GM18499 (cell line): Measurements from ENCODE around the gene CBARP.

Experiments
- ATAC-seq: cut with Tn5 transposase; IDR thresholded peaks from one replicate; pipeline ENCODE4 v1.9.1; 2021; ENCODE audit warnings: moderate number of reproducible peaks; ENCODE audit not compliant: insufficient read depth, unreplicated experiment

CBARP gene

DNA sequence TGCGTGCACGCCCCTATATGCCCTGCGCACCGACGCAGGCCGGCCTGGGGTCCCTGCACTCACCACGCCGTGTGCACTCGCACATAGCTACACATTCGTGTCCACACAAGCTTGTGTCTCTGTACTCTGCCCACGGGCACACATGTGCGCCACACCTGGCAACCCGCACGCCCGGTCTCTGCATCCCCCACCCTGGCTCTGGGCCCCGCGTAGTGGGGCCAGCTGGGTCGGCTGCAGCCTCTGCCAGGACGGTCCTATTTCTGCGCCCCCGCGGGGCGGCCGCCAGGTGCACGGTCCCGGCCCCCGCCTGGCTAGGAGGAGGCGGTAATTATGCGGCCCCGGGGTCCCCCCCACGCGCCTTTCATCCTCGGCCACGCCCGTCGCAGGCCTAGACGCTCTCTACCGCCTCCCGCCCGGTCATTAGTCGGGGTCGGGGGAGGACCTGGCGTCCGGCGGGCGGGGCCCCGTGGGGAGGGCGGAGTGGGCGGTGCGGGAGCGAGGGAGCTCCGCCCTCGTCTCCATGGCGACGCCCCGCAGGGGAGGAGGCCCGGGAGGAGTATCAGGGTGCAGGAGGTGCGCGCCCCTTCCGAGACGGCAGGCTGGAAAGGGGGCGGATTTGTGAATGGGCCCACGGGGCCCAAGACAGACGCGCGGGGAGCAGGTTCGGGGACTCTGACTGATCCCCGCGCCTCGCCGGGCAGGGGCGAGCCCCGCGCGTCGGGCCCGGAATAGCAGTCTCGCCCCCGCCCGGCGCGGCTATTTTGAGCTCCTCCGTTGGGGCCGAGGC is 28.5 kb upstream of the CBARP start:
- no peak for ATAC-seq

DNA sequence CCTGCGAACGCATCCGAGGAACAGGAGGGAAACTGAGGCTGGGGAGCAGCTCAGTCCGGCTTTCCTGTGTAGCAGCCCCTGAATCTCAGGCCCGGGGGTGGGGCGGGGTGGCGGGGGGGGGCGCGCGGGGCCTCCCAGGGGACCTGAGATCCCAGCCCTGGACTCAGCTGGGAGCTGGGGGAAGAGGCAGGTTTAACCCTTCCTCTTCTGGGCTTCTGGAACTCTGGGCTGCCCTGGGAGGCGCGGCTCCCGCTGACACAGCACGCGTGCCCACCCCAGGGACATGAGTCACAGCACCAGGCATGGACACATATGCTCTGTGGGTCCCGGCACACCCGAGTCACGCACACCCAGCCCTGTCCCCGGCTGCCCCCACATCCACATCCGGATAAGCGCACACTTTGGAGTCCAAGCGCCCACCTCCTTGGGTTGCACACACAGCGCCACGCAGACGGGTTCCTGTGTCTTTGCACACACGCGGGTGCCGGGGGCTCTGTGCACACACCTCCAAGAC is 27.9 kb upstream of the CBARP start:
- ATAC-seq: no peak

DNA sequence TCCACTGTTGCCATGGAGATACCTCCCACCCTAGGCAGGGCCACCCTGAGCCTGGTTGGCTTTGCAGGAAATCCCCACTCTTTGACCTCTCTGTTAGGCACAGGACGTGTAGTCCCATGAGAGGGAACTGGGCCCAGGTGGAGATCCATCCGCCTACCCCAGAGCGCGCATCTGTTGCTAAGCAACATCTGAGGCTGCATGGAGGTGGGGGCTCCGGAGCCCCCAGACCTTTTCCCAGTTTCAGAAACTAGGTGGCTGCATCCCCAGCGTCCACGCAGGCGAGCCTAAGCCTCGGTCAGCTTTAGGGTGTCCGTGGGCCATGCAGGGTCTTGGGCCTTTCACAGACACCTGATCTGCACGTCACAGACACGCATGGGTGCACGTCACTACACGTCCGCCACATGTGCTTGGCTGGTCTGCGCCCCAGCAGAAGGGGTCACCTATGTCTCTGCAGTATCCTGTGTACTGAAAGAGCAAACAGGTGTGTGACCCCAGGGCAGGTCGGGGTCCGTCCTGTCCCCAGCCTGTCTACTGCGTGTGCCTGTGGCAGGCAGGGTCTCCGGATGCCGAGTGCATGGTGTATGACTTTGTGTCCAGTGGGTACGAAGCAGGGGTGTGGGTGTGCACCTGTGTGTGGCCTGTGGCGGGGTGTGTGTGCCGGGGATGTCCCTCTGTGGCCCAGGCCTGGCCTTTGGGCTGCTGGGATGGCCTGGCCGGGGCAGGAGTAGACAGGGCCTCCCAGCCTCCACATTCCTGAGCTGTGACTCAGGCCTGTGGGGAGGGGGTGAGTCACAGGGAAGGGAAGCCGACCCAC is 27.2 kb upstream of the CBARP start:
- no peak for ATAC-seq

DNA sequence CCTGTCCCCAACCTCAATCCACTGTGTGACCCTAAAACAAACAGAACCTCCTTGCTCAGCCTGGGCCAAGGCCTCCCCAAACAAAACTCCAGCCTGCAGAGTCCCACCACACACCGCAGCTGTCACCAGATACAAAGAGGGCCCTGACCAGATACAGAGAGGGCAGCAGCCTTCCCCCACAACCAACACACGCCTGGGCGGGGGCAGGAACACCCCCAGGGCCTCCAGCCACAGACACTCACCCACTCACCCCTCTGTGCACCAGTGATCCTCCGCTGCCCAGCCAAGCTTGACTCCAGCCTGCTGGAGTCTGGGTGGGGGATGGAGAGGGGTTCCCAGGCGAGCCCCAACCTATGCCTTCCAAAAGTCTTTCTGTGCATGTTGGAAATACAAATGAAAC is 25.4 kb upstream of the CBARP start:
- no peak for ATAC-seq

DNA sequence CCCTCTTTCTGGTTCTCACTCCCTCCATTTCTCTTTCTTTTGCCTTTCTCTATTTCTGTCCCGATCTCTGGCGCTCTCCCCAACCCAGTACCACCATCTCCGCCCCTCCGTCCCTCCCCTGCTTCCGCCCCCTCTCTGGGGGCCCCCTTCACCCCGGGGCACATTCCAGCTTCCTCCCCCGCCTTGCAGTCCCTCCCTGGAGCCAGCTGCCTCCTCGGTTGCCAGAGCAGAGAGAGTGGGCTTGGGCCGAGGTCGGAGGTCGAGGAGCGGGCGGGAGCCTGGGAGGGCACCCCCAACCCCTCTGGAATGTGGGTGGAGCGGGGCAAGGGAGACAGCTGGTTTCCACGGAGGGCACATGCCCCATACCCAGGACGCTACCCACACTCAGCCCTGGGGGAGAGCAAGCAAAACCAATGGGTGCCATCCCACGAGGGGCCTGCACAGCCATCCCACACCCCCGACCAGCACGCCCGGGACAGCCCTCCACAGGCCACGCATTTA is 24.9 kb upstream of the CBARP start:
- ATAC-seq: no peak

DNA sequence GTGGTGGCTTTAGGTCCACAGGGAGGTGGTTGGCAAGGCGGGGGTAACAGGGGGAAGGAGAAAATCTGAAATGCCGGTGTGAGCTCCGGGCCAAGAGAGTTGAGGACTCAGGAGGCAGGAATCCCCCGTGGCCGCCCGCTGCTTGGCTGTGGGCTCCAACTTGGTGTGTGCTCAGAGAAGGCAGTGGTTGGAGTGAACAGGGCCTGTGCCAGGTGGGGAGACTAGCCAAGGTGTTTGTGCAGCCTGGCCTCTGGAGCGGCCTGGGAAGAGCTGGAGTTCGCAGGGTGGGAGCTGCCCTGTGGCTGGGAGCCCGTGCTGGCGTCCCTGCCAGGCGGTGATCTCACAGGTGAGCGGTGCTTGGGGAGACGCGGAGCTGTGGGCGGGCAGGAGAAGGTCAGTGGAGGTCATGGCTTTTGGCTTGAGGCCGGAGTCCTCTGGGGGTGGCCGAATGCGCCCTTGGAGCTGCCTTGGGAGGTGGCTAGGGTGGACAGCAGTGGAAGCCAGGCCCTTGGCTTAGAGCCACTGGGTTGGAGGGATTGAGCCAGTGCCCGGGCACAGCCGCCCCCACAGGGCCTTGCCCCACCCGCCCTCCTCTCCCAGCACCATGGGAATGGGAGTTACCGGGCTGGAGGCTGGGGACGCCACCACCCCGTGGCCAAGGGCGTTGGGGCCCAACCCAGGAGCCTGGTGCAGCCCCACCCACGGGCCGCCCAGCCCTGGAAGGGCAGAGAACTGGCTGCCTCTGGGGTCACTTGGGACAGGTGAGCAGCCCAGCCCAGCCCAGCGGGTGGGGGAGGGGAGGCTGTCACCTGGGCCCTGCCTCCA is 24.2 kb upstream of the CBARP start:
- ATAC-seq: no peak

DNA sequence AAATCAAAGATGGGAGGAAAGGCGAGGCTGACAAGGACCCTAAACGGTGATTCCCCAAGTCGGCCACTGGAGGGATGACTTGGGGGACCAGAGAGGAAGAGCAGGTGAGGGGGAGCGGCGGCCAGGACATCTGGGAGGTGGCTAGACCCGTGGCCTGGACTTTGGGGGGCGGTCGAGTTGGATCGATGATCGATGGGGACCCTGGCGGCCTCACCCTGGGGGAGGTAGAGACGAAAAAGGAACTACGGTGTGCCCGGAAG is 23.7 kb upstream of the CBARP start:
- no peak for ATAC-seq

DNA sequence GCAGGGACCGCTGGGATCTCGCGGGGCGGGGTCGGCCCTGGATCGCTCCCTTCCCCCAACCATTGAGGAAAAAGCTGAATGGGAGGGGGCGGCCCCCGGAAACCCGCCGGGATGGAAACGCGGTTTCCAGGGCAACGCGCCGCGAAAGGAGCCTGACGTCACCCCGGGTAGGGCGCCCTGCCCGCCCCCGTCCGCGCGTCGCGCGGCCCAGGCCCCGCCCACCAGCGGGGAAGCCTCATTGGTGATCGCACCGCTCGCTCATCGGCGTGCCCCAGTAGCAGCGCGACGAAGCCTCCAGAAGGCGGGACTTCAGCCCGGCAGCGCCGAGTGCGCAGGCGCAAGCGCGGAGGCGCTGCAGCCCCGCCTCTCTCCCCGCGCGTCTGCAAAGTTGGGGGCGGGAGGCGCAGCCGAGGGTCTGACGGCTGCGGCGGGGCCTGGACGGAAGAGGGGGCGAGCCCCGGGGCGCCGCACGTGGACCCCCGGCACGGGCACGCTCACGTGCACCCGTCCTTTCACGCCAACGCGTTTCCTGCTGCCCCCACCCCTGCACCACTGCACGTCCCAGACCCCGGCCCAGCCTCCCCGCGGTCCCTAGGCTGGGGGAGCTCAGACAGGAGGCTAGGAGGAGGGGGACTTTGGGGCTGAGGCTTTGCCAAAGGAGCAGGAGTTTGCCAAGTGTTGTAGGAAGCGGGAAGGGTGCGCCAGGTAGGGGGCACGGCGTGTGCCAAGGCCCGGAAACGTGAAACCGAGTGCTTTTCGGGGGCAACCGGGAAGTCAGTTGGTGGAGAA is 23.1 kb upstream of the CBARP start:
- ATAC-seq: no peak

DNA sequence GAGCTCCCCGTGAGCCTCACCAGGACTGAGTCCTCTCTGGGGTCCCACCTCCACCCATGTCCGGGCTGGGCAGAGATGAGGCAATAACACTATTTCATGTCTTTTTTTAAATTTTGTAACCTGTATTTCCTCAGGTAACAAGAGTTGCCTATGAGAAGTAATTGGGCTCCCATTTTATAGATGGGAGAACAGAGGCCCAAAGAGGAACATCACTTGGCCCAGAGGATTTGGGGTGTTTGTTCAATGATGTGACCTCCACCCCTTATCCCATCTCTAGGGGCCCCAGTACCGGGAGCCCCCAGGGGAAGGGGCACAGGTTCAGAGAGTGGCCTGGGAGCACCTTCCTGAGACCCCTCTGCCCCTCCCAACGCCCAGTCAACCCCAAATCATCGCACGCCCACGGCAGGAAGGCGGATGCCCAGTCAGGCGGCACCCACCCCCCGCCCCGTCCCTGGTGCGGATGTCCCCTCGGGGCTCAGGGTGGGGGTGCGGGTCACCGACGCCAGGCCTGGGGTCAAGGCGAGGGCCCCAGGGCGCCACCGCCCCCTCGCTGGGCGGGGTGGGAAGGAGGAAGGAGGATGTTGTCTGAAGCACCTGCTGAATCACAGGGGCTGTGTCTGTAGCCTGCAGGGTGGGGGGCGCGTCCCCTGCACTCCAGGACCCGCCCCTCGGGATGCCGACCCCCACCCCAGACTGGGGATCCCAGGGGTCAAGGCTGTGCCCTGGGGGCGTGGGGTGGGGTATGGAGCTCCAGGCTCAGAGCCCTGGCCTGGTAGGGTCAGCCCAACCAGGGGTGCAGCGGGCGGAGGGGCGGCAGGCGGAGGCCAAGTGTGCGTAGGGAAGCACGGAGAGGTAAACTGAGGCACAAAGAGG is 22.3 kb upstream of the CBARP start:
- ATAC-seq: no peak

DNA sequence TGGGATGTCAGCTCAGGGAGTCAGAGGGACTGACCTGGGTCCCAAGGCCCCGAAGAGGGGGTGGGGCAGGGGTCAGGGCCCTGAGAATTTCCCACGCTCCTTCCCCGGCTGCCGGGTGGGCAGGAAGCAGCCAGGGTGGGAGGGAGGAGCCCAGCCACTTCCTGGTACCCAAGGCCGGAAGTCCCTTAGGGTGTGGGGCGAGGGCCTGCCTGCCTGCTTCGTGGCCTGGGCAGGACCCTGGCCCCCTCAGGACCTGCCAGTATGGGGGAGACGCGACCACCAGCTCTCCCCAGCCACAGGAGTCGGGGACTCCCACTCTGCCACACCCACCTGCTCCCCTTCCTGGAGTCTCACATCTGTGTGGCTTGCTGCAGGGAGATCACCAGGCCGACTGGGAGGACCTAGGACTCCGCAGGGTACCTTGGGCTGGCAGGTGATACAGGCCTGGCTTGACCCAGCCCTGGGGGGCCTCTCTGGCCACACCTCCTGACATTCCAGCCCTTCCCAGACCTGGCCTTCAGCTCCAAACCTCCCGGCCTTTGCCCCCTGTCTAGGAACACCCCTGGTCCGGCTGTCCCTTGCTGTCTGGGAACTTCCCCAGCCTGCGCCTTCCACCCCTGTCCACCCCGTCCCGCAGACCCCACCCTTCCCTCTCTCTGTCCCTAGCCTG is 21.5 kb upstream of the CBARP start:
- ATAC-seq: no peak

DNA sequence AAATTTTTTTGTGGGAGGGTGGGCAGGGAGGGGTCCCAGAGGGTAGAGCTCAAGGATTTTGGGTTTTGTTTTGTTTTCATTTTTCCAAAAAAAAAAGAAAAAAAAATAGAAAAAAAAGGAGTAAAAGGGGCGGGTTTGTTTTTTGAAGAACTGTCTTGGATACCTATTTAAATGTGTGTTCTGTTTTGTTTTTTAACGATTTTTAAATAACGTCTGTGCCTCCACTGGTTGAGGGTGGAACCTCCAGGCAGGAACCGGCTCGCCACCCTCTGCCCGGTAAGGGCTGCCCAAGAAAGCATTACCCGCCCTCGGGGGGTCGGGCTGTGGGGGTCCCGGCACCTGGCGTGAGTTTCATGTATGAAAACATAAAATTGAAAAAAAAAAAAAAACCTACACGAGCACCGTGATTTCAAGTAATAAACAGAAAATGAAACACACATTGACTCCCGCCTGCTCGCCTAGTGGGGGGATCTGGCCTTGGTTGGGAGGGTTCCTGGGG is 21.0 kb upstream of the CBARP start:
- no peak for ATAC-seq

DNA sequence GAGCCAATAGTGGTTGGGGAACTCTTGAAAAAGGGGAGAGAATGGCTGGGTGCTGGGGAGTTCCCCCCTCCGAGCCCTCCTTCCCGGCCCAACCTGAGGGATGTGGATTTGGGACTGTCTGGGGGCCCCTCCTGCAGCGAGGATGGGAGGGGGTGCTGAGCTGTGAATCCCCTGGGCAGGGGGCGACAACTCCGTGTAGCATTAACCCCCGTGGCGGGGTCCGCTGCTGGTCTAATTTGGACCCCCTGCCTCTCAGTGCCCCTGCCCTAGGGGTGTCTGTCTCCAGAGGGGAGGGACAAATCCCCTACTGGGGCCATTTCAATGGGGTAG is 20.3 kb upstream of the CBARP start:
- ATAC-seq: no peak

DNA sequence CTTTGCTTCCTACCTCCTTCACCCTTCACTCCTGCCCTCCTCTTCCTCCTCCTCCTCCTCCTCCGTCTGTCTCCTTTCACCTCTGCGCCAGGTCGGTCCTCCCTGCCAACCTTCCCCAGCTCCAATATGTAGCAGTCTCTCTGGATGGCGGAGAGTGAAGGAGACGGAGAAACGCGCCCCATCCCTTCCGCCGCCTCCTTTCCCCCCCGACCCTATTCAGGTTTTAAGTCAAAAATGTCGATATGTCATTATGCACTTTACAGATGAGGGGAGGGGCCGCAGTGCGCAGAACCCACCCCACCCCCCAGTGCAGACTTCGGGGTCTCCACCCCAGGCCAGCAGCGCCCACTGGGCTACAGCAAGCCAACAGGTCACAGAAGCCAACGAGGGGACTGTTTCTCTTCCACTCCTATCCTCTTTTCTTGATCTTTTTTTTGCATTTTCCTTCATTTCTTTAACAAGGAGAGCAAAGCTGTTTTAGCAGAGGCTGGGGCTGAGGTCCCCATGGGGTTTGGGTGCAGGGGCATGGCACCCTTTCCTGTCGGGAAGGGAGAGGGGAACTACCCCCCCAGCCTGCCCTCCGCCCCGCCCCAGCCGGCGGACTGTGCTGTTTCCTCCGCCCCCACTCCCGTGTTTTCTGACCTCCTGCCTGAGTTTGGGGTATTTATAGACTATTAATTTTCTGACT is 19.8 kb upstream of the CBARP start:
- ATAC-seq: no peak

DNA sequence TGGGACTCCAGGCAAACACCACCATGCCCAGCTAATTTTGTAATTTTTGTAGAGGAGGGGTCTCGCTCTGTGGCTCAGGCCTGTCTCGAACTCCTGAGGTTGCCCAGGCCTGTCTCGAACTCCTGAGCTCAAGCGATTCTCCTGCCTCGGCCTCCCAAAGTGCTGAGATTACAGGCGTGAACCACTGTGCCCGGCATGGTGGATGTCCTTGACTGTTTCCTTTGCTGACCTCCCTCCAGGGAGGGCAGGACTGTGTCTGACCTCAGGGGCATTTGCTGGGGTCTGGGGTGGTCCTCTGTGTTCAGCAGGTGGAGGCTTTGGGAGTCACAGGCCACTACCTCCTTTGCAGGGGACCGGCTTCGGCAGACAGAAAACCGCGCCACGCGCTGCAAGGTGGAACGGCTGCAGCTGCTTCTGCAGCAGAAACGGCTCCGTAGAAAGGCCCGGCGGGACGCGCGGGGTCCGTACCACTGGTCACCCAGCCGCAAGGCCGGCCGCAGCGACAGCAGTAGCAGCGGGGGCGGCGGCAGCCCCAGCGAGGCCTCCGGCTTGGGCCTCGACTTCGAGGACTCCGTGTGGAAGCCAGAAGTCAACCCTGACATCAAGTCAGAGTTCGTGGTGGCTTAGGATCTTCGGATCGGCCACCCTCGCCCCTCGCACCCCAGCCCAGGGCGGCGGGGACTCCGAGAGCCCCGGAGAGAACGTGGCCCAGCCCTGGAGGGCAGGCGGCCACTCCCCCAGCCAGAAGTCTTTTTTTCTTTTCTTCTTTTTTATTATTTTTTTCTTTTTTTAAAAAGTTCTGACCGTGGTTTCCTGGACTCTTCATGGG is 19.1 kb upstream of the CBARP start:
- ATAC-seq: no peak

DNA sequence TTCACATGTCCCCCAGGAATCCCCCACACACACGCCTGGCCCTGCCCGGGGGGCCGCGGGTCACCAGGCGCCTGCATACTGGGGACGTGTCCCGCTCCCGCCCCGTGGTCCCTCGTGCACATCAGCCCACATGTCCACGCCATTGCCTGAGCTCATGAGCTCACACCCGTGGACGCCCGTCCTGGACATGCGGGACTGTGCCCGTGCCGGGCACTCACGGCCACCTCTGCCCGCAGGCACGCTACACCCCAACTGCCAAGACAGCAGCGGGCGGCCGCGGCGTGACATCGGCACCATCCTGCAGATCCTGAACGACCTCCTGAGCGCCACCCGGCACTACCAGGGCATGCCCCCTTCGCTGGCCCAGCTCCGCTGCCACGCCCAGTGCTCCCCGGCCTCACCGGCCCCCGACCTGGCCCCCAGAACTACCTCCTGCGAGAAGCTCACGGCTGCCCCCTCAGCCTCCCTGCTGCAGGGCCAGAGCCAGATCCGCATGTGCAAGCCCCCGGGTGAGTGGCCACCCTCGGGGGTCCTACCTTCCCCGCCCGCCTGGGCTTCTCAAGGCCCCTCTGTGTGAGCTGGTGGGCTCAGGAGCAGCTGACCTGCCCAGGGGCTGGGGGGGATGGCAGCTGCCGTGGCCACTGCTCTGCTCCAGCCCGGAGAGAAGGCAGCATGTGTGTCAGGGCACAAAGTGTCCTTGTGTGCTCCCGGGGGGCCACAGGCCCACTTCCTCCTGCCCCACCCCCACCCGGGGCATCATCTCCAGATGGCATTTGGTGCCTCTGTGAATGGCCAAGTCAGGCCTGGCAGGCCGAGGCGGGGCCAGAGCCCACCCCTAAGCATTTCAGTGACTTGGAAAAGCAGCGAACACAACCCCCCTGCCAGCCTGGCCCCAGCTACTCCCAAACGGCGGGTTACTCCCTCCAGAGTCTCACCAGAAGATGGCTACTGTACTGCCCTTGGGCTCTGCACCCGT is 17.7 kb upstream of the CBARP start:
- no peak for ATAC-seq
